H1 (cell line): Measurements from ENCODE around the gene OR12D1. TPM values are rescaled to one million over a fixed set of nuclear protein-coding genes. Genes with fewer than 3 reads are reported as not detected.

Experiments used
- CTCF ChIA-PET: fragments of 300-600 bp; sonication (Branson Sonifier 250); formaldehyde crosslinking; loops from one replicate; lab custom pipeline; 2021; ENCODE audit not compliant: partially characterized antibody; lab: Charles Lee
- POLR2A ChIA-PET: fragments of 300-600 bp; sonication (Branson Sonifier 250); formaldehyde crosslinking; loops from one replicate; lab custom pipeline; 2021; ENCODE audit warnings: inconsistent platforms; ENCODE audit not compliant: partially characterized antibody; lab: Charles Lee
- DNase-seq, 2 experiments: peaks; one replicate each; pipeline versions ENCODE4 v3.0.0 to v3.0.0-alpha.2; 2010 to 2022; ENCODE audit warnings: low spot score in 2 of 2, low read depth in 1 of 2, mixed read lengths in 1 of 2
- FAIRE-seq: peaks from 2 replicates; lab custom pipeline; 2011; peaks lifted over from hg19 to GRCh38; lab: Jason Lieb, UNC
- H2AFZ ChIP-seq: 2 replicates; pipeline ENCODE4 v1.8.1; 2012; ENCODE audit warnings: low read length, inconsistent platforms
- H2AK5ac ChIP-seq: 2 replicates; pipeline ENCODE4 v1.6.1; 2013; ENCODE audit warnings: low read depth, low read length
- H2BK120ac ChIP-seq: replicated peaks from 2 replicates; pipeline ENCODE3; 2013; ENCODE audit warnings: low read depth, low read length, inconsistent platforms
- H2BK12ac ChIP-seq: 2 replicates; pipeline ENCODE4 v1.6.1; 2013; ENCODE audit warnings: low read depth, low read length
- H2BK15ac ChIP-seq: 2 replicates; pipeline ENCODE4 v1.6.1; 2013; ENCODE audit warnings: low read length
- H2BK20ac ChIP-seq: 2 replicates; pipeline ENCODE4 v1.6.1; 2013; ENCODE audit warnings: low read length
- H2BK5ac ChIP-seq: 2 replicates; pipeline ENCODE4 v1.6.1; 2013; ENCODE audit warnings: low read depth, low read length
- H3K14ac ChIP-seq: 2 replicates; pipeline ENCODE4 v1.6.1; 2013; ENCODE audit warnings: inconsistent platforms; ENCODE audit not compliant: insufficient read length
- H3K18ac ChIP-seq: 2 replicates; pipeline ENCODE4 v1.6.1; 2013; ENCODE audit warnings: low read length; ENCODE audit errors: extremely low read depth
- H3K23ac ChIP-seq: 2 replicates; pipeline ENCODE4 v1.6.1; 2013; ENCODE audit warnings: inconsistent platforms; ENCODE audit not compliant: insufficient read length
- H3K23me2 ChIP-seq: 2 replicates; pipeline ENCODE4 v1.6.1; 2013; ENCODE audit warnings: low read depth, low read length
- H3K27ac ChIP-seq: 2 replicates; pipeline ENCODE4 v1.6.1; 2011; ENCODE audit warnings: low read depth, low read length, inconsistent platforms
- H3K27me3 ChIP-seq, 4 experiments: replicated peaks in 1 of 4; 1 replicate in 1 of 4; 2 replicates in 3 of 4; pipeline versions ENCODE4 v1.6.1 to v1.8.1; 2011 to 2013; ENCODE audit warnings: low read length in 3 of 4, mild to moderate bottlenecking in 3 of 4, inconsistent platforms in 2 of 4, mixed read lengths in 2 of 4, moderate library complexity in 1 of 4; ENCODE audit not compliant: control insufficient read depth in 3 of 4, insufficient read depth in 3 of 4; ENCODE audit errors: extremely low read depth in 1 of 4
- H3K36me3 ChIP-seq, 4 experiments: 2 replicates each; pipeline versions ENCODE4 v1.6.1 to v1.8.1; 2011 to 2013; ENCODE audit warnings: mild to moderate bottlenecking in 4 of 4, low read length in 3 of 4, moderate library complexity in 2 of 4, control low read depth in 1 of 4, inconsistent platforms in 1 of 4; ENCODE audit not compliant: insufficient read depth in 4 of 4, control insufficient read depth in 2 of 4
- H3K4ac ChIP-seq: replicated peaks from 2 replicates; pipeline ENCODE3; 2013; ENCODE audit warnings: low read length, low read depth, mixed read lengths, inconsistent platforms; ENCODE audit not compliant: insufficient read length
- H3K4me1 ChIP-seq, 4 experiments: replicated peaks in 1 of 4; 1 replicate in 1 of 4; 2 replicates in 3 of 4; pipeline versions ENCODE4 v1.6.1 to v1.8.1; 2011 to 2013; ENCODE audit warnings: low read length in 3 of 4, inconsistent platforms in 2 of 4, mixed read lengths in 1 of 4; ENCODE audit not compliant: insufficient read depth in 4 of 4, control insufficient read depth in 3 of 4
- H3K4me2 ChIP-seq, 2 experiments: 2 replicates each; pipeline versions ENCODE4 v1.6.1 to v1.8.1; 2011 to 2013; ENCODE audit warnings: low read depth in 2 of 2, low read length in 2 of 2, control low read depth in 1 of 2, inconsistent platforms in 1 of 2, mild to moderate bottlenecking in 1 of 2; ENCODE audit not compliant: insufficient read depth in 1 of 2
- H3K4me3 ChIP-seq, 4 experiments: fragments of 200-600, 300-600 bp in 1 of 4; sonication (generic), shearing (Covaris generic), sonication (Bioruptor Twin) in 1 of 4; 2 replicates each; pipeline versions ENCODE4 v1.5.1 to v1.8.1; 2011 to 2016; ENCODE audit warnings: low read length in 4 of 4, low read depth in 3 of 4, control low read depth in 2 of 4, inconsistent platforms in 2 of 4, mild to moderate bottlenecking in 2 of 4, mixed read lengths in 1 of 4, moderate library complexity in 1 of 4; ENCODE audit not compliant: insufficient read depth in 2 of 4; ENCODE audit errors: extremely low read depth in 1 of 4
- H3K56ac ChIP-seq: replicated peaks from 2 replicates; pipeline ENCODE3; 2013; ENCODE audit warnings: low read depth, mild to moderate bottlenecking, mixed read lengths, low read length, inconsistent platforms; ENCODE audit not compliant: insufficient read length
- H3K79me1 ChIP-seq: 2 replicates; pipeline ENCODE4 v1.6.1; 2013; ENCODE audit warnings: low read depth, low read length, control low read depth
- H3K79me2 ChIP-seq, 2 experiments: 2 replicates each; pipeline versions ENCODE4 v1.6.1 to v1.8.1; 2012 to 2013; ENCODE audit warnings: low read length in 2 of 2, mild to moderate bottlenecking in 2 of 2, inconsistent platforms in 1 of 2; ENCODE audit not compliant: insufficient read depth in 2 of 2, control insufficient read depth in 1 of 2
- H3K9ac ChIP-seq, 4 experiments: replicated peaks in 1 of 4; 1 replicate in 1 of 4; 2 replicates in 3 of 4; pipeline versions ENCODE4 v1.6.1 to v1.8.1; 2011 to 2013; ENCODE audit warnings: low read depth in 3 of 4, low read length in 3 of 4, control low read depth in 2 of 4, mild to moderate bottlenecking in 2 of 4, moderate library complexity in 2 of 4, inconsistent platforms in 1 of 4; ENCODE audit errors: extremely low read depth in 1 of 4
- H3K9me3 ChIP-seq, 2 experiments: 2 replicates each; pipeline versions ENCODE4 v1.6.1 to v1.8.1; 2012 to 2013; ENCODE audit warnings: mild to moderate bottlenecking in 2 of 2, moderate library complexity in 2 of 2, control low read depth in 1 of 2, inconsistent platforms in 1 of 2, low read depth in 1 of 2, low read length in 1 of 2, mixed read lengths in 1 of 2; ENCODE audit not compliant: insufficient read depth in 2 of 2
- H4K20me1 ChIP-seq, 2 experiments: replicated peaks in 1 of 2; 2 replicates each; pipeline versions ENCODE3 to v1.8.1; 2011 to 2013; ENCODE audit warnings: inconsistent platforms in 2 of 2, low read length in 2 of 2, mild to moderate bottlenecking in 1 of 2; ENCODE audit not compliant: insufficient read depth in 2 of 2, control insufficient read depth in 1 of 2
- H4K5ac ChIP-seq: 2 replicates; pipeline ENCODE4 v1.6.1; 2013; ENCODE audit warnings: low read length, low read depth, mixed read lengths, inconsistent platforms; ENCODE audit not compliant: insufficient read length
- H4K8ac ChIP-seq: 2 replicates; pipeline ENCODE4 v1.8.0; 2013; ENCODE audit warnings: mild to moderate bottlenecking, moderate library complexity, low read length, inconsistent platforms; ENCODE audit not compliant: insufficient read depth; ENCODE audit errors: extremely low read depth
- H4K91ac ChIP-seq: replicated peaks from 2 replicates; pipeline ENCODE3; 2013; ENCODE audit warnings: low read length, mixed read lengths, inconsistent platforms; ENCODE audit not compliant: insufficient read length
- ATF3 ChIP-seq: IDR thresholded peaks from 2 replicates; pipeline ENCODE4 v1.6.1; 2011; ENCODE audit warnings: low read depth, mild to moderate bottlenecking, low read length; ENCODE audit not compliant: insufficient read depth
- BCL11A ChIP-seq, 2 experiments: IDR thresholded peaks; one replicate each; pipeline ENCODE4 v1.6.1; 2011; ENCODE audit warnings: low read depth in 2 of 2, low read length in 2 of 2, mild to moderate bottlenecking in 2 of 2
- BRCA1 ChIP-seq: IDR thresholded peaks from 2 replicates; pipeline ENCODE4 v1.6.1; 2012; ENCODE audit warnings: low read depth, low read length, improper control_type of control experiment
- GTF2F1 ChIP-seq: IDR thresholded peaks from 2 replicates; pipeline ENCODE4 v1.6.1; 2012; ENCODE audit warnings: low read depth, low read length, improper control_type of control experiment, borderline replicate concordance
- RXRA ChIP-seq: IDR thresholded peaks from 2 replicates; pipeline ENCODE4 v1.6.1; 2011; ENCODE audit warnings: low read depth, mild to moderate bottlenecking, low read length, moderate library complexity; ENCODE audit not compliant: insufficient read depth
- SP4 ChIP-seq: IDR thresholded peaks from 2 replicates; pipeline ENCODE4 v1.6.1; 2012; ENCODE audit warnings: low read length, inconsistent platforms
- SRF ChIP-seq: IDR thresholded peaks from 2 replicates; pipeline ENCODE4 v1.6.1; 2011; ENCODE audit warnings: mild to moderate bottlenecking, low read depth, low read length, moderate library complexity
- TBP ChIP-seq: IDR thresholded peaks from 2 replicates; pipeline ENCODE4 v1.6.1; 2011; ENCODE audit warnings: low read depth, low read length, improper control_type of control experiment
- polyA plus RNA-seq, 7 experiments: library from polyadenylated mRNA; depleted of rRNA in 3 of 7; stranded (reverse) in 5 of 7; unstranded in 2 of 7; fragments of >200 nt in 5 of 7; fragments of 200-250 nt in 2 of 7; gene quantifications; 1 replicate in 5 of 7; 2 replicates in 1 of 7; 4 replicates in 1 of 7; pipeline versions ENCODE4 v1.2.1 to v1.2.3, GENCODE V29; 2011 to 2013; ENCODE audit warnings: missing spikeins in 2 of 7, mixed read lengths in 2 of 7
- total RNA-seq: library from RNA; stranded (reverse); fragmentation: NEBNext Ultra II Directional; extraction: Animal tissue kit (Norgen Biotek cat#: 25700); gene quantifications from 2 replicates; pipeline ENCODE4 v1.2.1, GENCODE V29; 2021

Gene OR12D1
- total and polyA plus RNA-seq, 2 of the 8 experiments (the other 6 are each of a cell fraction or from before 2014, with no cell fraction given): not detected

GRCh38 chr6:29395331-29395730 lies 19.4 kb upstream of the OR12D1 start, which contains the start of gene OR12D2:
Gene OR12D2, plus strand, starts transcription at chr6:29395631. Its CDS starts 1,069 bp downstream, at chr6:29396700.
- no peak within 1 kb of the TSS for H2BK20ac ChIP-seq
- no peak within 1 kb of the TSS for H3K4me3 ChIP-seq
- POLR2A ChIA-PET: no interaction called here
- H3K79me1 ChIP-seq: no peaks in the 10 kb centered on the region
- H3K27me3 ChIP-seq: no peaks in the 10 kb centered on the region
- H3K23me2 ChIP-seq: no peaks in the 10 kb centered on the region
- H2AFZ ChIP-seq: no peak within 1 kb of the TSS
- TF ChIP-seq BCL11A (IDR thresholded peaks at IDR 0.05; ENCODE audit: low read depth in 2 of 2, low read length in 2 of 2) (no peak), BRCA1 (no peak), SRF (no peak), SP4 (no peak), GTF2F1 (no peak), RXRA (no peak), TBP (no peak), ATF3 (no peak)
- TF ChIP-seq, all 59 proteins: peak for 0
- Histone ChIP-seq H2BK12ac (no peak within 1 kb of the TSS), H4K91ac (no peak within 1 kb of the TSS), H2BK15ac (no peak within 1 kb of the TSS), H3K14ac (no peak within 1 kb of the TSS), H4K20me1 (no peaks in the 10 kb centered on the region), H2BK5ac (no peak within 1 kb of the TSS), H2BK120ac (no peak within 1 kb of the TSS), H3K23ac (no peak within 1 kb of the TSS), H3K27ac (no peak within 1 kb of the TSS), H3K79me2 (no peaks in the 10 kb centered on the region), H3K9ac (no peak within 1 kb of the TSS), H2AK5ac (no peak within 1 kb of the TSS), H4K8ac (no peak within 1 kb of the TSS), H3K4me1 (no peaks in the 10 kb centered on the region), H4K5ac (no peak within 1 kb of the TSS), H3K4me2 (no peak within 1 kb of the TSS), H3K4ac (no peak within 1 kb of the TSS), H3K9me3 (no peaks in the 10 kb centered on the region), H3K18ac (no peak within 1 kb of the TSS), H3K36me3 (no peaks in the 10 kb centered on the region), H3K56ac (no peak within 1 kb of the TSS)
- FAIRE-seq (no peak), DNase-seq (no peak)
- CTCF ChIA-PET: interaction anchor here (1.4 kb wide), 1 partner anchor 20 kb away, joined by 4 read pairs; the partner anchor contains the start of gene OR12D1
